Measurements from ENCODE around the gene PCNX1.
"Not testable (repeated sequence)": the region's sequence is repeated elsewhere in the genome, so short reads cannot be mapped to it uniquely, and the experiment has no call there.

Gene PCNX1

GRCh38 chr14:71119075-71119474 lies 211.8 kb downstream of the PCNX1 start:
- no peak for DNase-seq (ENCODE audit: low read depth in 2 of 2, low spot score in 1 of 2)

- DNase-seq (ENCODE audit: low read depth in 2 of 2, low spot score in 1 of 2): no peak
Observed at GRCh38 chr14:71119832-71120231, 212.6 kb downstream of the PCNX1 start.

GRCh38 chr14:71121001-71121400 lies 213.7 kb downstream of the PCNX1 start:
- DNase-seq (ENCODE audit: low read depth in 2 of 2, low spot score in 1 of 2): no peak

- no peak for DNase-seq (ENCODE audit: low read depth in 2 of 2, low spot score in 1 of 2)
Observed at GRCh38 chr14:71121711-71122110, 214.5 kb downstream of the PCNX1 start.

GRCh38 chr14:71122866-71123565 lies 215.8 kb downstream of the PCNX1 start:
- DNase-seq (ENCODE audit: low read depth in 2 of 2, low spot score in 1 of 2): no peak

DNA sequence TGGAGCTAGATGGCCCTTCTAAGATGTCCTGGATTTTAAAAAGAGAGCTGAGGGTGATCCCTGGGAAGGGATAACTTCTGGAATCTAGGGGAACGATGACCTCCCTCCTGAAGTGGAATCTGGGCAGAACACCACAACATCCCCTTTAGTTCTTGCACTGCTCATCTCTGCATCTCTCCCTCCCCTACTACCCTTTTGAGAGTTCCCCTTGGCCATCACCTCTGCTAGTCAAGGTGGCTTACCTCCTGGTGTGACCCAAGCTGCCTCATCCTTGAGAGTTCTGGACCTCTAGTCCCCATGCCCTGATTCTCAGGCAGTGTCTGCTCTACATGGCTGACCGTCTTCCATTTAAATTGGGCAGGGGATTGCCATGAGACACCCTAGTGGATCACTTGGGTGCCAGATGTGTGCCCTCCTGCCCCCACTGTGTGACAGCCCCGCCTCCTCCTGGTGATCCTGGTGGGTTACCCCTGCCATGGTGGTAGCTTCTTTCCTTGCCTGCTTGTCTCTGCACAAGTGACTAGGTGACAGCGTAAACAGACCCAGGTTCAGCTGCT lies 216.4 kb downstream of the PCNX1 start:
- no peak for DNase-seq (ENCODE audit: low read depth in 2 of 2, low spot score in 1 of 2)

- DNase-seq (ENCODE audit: low read depth in 2 of 2, low spot score in 1 of 2): not testable (repeated sequence)
Observed at GRCh38 chr14:71129716-71130490, 222.6 kb downstream of the PCNX1 start.

DNA sequence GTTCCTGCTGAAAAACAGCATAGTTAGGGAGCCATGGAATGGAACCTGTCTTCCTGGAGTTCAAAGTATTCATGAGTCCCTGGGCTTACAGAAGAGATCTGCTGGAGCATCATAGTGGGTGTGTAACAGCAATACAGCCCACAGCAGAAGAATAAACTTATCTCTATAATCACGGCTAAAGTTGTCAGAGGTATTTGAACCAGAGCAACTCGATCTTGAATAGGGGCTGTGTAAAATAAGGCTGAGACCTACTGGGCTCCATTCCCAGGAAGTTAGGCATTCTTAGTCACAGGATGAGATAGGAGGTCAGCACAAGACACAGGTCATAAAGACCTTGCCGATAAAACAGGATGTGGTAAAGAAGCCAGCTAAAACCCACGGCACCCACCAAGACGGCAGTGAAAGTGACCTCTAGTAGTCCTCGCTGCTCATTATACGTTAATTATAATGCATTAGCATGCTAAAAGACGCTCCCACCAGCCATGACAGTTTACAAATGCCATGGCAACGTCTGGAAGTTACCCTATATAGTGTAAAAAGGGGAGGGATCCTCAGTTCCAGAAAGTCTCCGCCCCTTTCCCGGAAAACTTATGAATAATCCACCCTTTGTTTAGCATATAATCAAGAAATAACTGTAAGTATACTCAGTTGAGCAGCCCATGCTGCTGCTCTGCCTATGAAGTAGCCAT lies 223.4 kb downstream of the PCNX1 start:
- no peak for DNase-seq (ENCODE audit: low read depth in 2 of 2, low spot score in 1 of 2)

DNA sequence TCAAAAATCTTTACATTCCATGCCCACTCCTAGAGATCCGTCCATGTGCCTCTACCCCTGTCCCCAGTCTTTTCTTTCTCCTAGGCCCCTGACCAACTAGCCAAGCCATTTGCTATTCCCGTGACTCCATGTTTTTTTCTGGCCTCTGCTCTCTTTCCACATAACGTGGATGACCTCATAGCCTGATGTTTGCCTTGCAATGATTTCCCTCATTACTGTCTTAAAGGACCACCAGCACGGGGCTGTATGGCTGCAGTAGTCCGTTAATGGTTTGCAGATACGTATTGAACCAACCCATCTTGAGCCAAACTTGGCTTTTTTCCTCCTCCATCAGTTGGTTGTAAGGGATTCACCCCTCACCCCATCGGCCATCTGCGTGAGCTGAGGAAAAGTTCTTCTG lies 226.0 kb downstream of the PCNX1 start:
- DNase-seq (ENCODE audit: low read depth in 2 of 2, low spot score in 1 of 2): no peak

DNA sequence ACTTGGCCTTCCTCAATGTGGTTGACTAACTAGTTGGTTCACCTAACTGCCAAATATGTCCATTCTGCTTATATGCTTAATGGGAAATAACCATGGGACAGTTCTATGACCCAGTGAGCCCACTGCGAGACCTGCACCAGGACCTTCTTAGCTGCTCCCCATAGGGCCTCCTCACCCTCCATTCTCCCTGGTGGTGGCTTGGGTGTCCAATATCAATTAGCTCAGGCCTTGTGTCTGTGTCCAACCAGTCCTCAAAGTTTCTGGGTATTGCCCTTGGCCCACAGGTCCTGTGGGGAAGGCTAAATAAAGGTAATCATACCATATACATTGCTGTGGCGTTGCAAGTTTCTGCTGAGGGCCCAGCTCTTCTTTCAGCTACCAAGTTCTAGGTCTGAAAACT lies 228.2 kb downstream of the PCNX1 start:
- no peak for DNase-seq (ENCODE audit: low read depth in 2 of 2, low spot score in 1 of 2)

- DNase-seq (ENCODE audit: low read depth in 2 of 2, low spot score in 1 of 2): no peak
Observed at GRCh38 chr14:71135911-71136310, 228.7 kb downstream of the PCNX1 start.

GRCh38 chr14:71136386-71137060 lies 229.3 kb downstream of the PCNX1 start:
- no peak for DNase-seq (ENCODE audit: low read depth in 2 of 2, low spot score in 1 of 2)

DNA sequence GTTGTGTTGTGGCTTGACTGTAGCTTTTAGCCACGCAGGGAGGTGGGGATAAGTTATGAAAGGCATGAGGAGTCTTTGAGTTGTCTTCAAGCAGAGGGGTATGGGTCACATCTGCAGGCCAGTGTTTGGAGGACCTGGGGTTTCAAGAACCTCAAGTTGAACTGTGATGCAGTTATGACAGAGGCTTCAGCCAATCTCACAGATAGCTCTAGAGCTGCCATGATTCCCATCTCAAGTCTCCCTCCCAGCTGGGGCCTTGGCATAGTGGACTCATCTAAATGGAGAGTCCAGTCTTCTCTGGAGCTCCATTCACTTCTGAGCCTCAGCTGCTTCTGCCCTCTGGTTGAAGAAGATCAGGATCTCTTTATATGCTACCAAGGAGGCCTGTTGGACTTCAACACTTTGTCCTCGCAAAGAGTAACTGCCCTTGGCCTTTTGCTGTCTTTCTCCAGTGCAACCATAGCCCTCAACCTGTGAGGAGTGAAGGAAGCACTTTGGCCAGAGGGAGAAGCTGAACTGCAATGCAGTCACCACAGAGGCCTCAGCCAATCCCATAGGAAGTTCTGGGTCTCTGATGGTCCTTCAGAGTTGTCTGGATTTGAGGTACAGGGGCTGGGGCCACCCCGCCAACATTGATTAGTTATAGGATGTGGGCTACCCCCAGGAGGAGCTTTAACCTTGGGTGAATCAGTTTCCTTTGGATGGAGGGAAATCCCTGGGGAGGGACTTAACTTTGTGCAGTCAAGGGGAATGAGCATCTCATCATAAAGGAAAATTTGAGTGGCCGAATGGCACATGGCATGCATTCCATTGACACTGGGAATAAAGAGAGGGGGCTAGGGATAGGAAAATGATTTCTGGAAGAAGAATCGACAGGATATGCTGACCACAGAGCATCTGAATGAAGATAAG lies 230.5 kb downstream of the PCNX1 start:
- DNase-seq (ENCODE audit: low read depth in 2 of 2, low spot score in 1 of 2): no peak

- DNase-seq (ENCODE audit: low read depth in 2 of 2, low spot score in 1 of 2): peak; percentile 14 to 23
Observed at GRCh38 chr14:71138448-71139293, 231.4 kb downstream of the PCNX1 start.

GRCh38 chr14:71139294-71139946 lies 232.2 kb downstream of the PCNX1 start:
- DNase-seq (ENCODE audit: low read depth in 2 of 2, low spot score in 1 of 2): no peak

- DNase-seq (ENCODE audit: low read depth in 2 of 2, low spot score in 1 of 2): no peak
Observed at GRCh38 chr14:71140157-71140556, 232.9 kb downstream of the PCNX1 start.

DNA sequence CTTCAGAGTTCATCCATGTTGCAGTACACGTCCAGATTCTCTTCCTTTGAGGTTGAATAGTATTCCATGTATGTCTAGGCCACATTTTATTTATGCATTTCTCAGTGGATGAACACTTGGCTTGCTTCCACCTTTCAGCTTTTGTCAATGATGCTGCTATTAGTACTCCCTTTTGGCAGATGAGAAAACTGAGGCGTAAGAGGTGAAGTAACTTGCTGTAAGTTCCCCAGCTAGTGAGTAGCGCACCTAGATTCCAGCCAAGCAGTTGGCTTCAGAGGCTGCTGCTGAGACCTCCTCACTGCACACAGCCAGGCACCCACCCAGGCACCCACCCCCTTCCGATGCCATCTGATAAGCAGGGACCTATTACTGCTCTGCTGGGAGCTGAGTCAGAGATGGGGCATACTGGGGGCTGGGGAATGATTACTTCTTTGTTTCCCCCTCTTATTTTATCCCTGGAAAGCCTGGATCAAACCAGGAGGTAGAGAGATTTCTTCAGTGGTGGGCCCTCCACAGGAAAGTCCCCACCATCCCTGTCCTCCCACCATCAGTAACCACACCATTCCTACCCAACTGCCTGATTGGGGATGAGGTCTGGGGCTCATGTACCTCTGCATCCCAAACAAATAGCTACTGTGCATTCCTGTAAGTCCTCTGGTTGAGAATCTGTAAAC lies 234.6 kb downstream of the PCNX1 start:
- DNase-seq (ENCODE audit: low read depth in 2 of 2, low spot score in 1 of 2): no peak

DNA sequence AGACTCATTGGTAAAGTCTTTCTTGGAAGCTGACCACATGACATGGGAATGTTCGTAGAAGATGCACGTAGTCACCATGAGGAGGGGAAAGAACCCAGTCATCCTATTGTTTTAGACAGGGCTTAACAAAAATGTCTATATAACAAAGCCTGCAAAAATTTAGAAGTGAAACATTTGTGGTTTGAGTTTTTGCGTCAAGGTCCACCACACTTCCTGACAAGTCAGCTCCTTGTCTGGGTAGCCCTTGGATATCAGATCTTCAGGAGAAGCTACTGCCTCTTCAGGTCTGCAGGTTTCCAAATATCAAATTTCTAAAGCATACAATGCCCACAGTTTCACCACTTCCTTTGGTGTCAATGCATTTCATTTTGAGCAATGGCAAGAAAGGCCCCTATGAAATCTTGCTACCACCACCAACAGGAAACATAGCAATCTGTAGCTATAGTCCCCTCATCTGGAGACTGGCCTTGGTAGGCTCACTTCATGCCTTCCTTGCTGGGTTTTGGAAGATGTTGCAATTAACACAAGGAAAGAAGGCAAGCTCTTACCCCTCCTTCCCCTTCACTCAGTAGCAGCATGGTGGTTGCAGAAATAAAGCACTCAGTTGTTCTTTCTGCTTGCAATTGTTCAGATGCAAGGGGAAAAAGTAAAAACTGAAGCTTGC lies 235.2 kb downstream of the PCNX1 start:
- DNase-seq (ENCODE audit: low read depth in 2 of 2, low spot score in 1 of 2): no peak
